Left ventricle myocardium inferior (tissue), 1 donor: ENCODE results near the gene NOL9. TPM values are rescaled to one million over a fixed set of nuclear protein-coding genes. Genes with fewer than 3 reads are reported as not detected.

Source experiments
- DNase-seq: peaks from one replicate; pipeline ENCODE4 v3.0.0-alpha.2; 2020
- H3K27ac ChIP-seq: fragments of 200-600 bp; replicated peaks from 2 replicates; pipeline ENCODE4 v1.8.0; 2021
- H3K27me3 ChIP-seq: fragments of 200-600 bp; 2 replicates; pipeline ENCODE4 v1.8.0; 2021; ENCODE audit warnings: low read depth
- H3K36me3 ChIP-seq: fragments of 200-600 bp; 2 replicates; pipeline ENCODE4 v1.8.0; 2021
- H3K4me1 ChIP-seq: fragments of 200-600 bp; 2 replicates; pipeline ENCODE4 v1.8.0; 2021
- H3K4me3 ChIP-seq: fragments of 200-600 bp; 2 replicates; pipeline ENCODE4 v1.8.0; 2021; ENCODE audit warnings: mild to moderate bottlenecking, moderate library complexity
- H3K9me3 ChIP-seq: fragments of 200-600 bp; replicated peaks from 2 replicates; pipeline ENCODE4 v1.8.0; 2021
- intact Hi-C: fragments of 100-400 bp; cut with micrococcal nuclease; formaldehyde crosslinking; loops from one replicate; pipeline ENCODE4 v1.11.0; 2022
- long read RNA-seq: library from polyadenylated mRNA; unstranded; transcript quantifications from one replicate; pipeline ENCODE4 v2.0.0, GENCODE V29; 2021
- total RNA-seq: library from RNA; stranded (reverse); fragmentation: NEBNext Ultra II Directional; extraction: Animal tissue kit (Norgen Biotek cat#: 25700); gene quantifications from one replicate; pipeline ENCODE4 v1.2.1, GENCODE V29; 2021
- TF ChIP-seq, protein P1 (sequence below): fragments of 200-600 bp; IDR thresholded peaks from 2 replicates; pipeline ENCODE4 v1.8.0; 2021; ENCODE audit warnings: antibody characterized with exemption, mild to moderate bottlenecking, borderline replicate concordance
- donor health status: DM: no; HTN: yes; CAD: no; lungs with severe emphysema.

NOL9 gene
- total RNA-seq: 13.4 TPM
- long read RNA-seq, full-length matches to known transcripts: 7 of 9 reads
- long read RNA-seq, partial matches to known transcripts: 1 of 9 reads
- long read RNA-seq, other reads (novel, unspliced or antisense): 1 of 9 reads

DNA sequence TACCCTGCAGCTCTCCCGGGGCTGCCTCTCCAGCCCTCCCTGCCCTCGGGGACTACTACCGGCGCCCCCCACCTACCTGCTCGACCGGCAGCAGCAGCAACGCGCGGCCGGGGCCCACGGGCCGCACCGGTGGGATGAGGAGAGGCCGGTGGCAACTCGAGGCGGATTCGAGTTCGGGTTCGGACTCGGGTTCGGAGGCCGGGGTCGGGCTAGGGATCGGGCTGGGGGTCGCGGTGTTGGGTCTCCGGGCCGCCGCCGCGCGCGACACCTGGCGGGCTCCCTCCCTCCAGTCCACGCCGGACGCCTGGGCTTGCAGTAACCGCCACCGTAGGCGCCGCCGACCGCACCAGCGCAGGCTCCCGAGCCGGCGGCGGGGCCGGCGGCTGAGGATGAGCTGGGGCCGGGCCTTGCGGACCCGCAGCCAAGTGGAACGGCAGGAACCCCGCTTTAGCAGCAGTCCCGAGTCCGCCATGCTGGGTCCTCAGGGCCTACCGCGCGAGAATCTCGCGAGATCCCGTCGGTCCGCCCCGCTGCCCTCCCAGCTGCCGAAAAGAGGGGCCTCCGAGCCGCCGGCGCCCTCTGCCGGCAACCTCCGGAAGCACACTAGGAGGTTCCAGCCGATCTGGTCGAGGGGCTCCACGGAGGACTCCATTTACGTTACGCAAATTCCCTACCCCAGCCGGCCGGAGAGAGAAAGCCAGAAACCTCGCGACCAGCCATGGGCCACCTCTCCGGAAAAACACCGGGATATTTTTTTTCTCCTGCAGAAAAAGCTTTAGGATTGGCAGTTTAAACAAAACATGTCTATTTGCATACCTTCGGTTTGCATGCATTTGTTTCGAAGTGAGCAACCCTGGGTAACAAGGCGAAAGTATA lies at the start of gene NOL9:
Gene NOL9, minus strand, starts transcription at position 483 of the 876 bp plus-strand sequence. Its CDS starts 11 bp downstream, at position 472.
- TF ChIP-seq, protein P1, sequence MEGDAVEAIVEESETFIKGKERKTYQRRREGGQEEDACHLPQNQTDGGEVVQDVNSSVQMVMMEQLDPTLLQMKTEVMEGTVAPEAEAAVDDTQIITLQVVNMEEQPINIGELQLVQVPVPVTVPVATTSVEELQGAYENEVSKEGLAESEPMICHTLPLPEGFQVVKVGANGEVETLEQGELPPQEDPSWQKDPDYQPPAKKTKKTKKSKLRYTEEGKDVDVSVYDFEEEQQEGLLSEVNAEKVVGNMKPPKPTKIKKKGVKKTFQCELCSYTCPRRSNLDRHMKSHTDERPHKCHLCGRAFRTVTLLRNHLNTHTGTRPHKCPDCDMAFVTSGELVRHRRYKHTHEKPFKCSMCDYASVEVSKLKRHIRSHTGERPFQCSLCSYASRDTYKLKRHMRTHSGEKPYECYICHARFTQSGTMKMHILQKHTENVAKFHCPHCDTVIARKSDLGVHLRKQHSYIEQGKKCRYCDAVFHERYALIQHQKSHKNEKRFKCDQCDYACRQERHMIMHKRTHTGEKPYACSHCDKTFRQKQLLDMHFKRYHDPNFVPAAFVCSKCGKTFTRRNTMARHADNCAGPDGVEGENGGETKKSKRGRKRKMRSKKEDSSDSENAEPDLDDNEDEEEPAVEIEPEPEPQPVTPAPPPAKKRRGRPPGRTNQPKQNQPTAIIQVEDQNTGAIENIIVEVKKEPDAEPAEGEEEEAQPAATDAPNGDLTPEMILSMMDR: peak; percentile 97
- Histone ChIP-seq H3K27me3 (no peaks in the 10 kb centered on the region), H3K36me3 (peaks cover 22% of the 10 kb centered on the region), H3K4me1 (peaks cover 29% of the 10 kb centered on the region), H3K4me3 (peak within 1 kb of the TSS; percentile 75), H3K27ac (peak within 1 kb of the TSS; percentile 82), H3K9me3 (no peaks in the 10 kb centered on the region)
- intact Hi-C loops: no loop called here
- DNase-seq: peak; percentile 96

DNA sequence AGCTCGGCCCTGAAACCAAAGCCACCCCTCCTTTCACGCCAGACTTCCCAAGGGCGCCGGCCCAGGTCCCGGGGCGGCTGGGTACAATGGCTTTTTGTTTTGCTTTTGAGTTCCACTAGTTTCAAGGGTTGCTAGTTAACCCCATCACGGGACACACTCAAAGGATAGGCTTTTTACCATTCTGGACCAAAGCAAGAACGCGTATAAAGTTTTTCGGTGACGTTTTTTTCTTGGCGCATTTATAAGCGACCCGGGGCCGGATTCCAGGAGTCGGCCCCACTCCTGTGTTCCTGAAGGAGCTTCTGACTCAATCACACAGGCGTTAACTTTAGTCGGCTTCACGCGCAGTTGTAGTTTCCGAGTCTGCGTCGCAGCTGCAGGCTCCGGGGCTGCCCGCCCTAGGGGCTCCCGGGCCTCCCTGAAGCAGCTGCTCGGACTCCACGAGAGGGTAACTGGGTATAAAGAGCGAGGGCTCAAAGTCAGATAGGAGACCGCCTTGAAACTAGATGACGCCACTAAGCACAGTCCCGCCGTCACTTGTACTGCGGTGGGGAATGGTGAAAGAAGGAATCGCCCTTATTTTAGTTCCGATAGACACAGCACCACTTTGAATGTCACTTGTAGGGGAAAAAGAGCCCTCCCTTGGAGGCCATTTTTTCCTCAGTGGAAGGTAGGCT lies 49.1 kb upstream of the NOL9 start:
- DNase-seq: peak; percentile 57
- Histone ChIP-seq H3K4me1 (peaks cover 77% of the 10 kb centered on the region), H3K9me3 (no peaks in the 10 kb centered on the region), H3K4me3 (peak overlapping the region; percentile 97), H3K36me3 (peaks cover 19% of the 10 kb centered on the region), H3K27ac (peak overlapping the region; percentile 100), H3K27me3 (no peaks in the 10 kb centered on the region)
- intact Hi-C loops: no loop called here
- TF ChIP-seq, protein P1: no peak

DNA sequence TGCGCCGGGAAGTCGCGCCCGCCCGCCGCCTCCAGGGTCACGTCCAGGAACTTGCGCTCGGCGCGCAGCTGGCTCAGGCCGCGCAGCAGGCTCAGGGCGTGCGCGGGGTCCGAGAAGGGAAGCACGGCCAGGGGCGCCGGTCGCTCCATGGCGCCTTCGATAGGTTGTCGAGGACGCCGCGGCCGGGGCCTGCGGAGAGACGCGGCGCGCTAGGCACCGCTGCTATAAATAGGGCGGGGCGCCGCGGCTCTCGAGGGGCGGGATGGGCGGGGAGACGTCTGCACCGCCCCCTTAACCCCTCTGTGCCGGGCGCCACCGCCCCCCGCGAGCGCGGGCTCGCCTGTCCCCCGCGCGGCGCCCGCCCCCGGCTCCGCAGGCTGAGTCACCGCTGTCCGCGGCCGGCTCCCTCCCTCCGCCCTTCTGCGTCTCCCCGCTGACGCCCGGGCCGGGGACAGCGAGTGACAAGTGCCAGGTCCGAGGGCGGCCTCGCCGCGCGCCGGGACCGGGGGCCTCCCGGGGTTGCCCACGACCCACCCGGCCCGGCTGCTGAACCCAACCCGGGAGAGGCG lies 48.4 kb upstream of the NOL9 start, which contains the start of gene KLHL21:
Gene KLHL21, minus strand, starts transcription at position 201 of the 569 bp plus-strand sequence. Its CDS starts 52 bp downstream, at position 149.
- peak within 1 kb of the TSS; percentile 97 for H3K4me3 ChIP-seq
- H3K9me3 ChIP-seq: no peaks in the 10 kb centered on the region
- H3K27ac ChIP-seq: peak within 1 kb of the TSS; percentile 100
- intact Hi-C loops: no loop called here
- peak; percentile 92 for DNase-seq
- H3K4me1 ChIP-seq: peaks cover 83% of the 10 kb centered on the region
- no peaks in the 10 kb centered on the region for H3K27me3 ChIP-seq
- peaks cover 25% of the 10 kb centered on the region for H3K36me3 ChIP-seq
- TF ChIP-seq, protein P1: no peak

DNA sequence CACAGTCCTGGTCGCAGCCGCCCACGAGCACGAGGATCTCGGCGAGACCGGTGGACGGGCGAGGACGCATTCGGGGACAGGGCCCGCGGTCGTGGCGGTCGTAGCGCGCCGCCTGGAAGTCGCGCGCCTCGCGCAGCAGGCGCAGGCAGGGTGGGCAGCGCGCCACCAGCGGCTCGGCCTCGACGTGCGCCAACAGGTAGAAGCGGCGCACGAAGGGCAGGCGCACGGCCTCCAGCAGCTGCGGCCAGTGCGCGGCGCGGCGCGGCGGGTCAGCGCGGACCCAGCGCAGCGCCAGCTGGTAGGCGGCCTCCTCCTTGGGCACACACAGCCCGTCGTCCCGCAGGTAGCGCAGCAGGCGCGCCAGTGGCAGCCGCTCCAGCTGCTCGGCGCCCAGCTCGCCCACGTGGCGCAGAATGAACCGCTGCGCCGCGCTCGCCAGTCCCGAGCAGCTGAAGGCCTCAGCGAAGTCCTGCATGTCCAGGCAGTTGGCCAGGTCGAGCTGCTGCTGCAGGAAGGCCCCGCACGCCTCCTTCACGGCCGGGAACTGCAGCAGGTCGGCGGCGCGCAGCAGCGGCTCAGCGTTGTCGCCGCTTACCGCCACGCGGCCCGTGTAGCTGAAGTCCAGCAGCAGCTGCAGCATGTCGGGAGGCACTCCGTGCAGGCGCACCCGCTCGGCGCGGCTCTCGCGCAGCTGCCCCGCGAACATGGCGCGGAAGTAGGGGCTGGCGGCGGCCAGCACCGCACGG lies 47.8 kb upstream of the NOL9 start:
- TF ChIP-seq, protein P1: no peak
- intact Hi-C loops: no loop called here
- Histone ChIP-seq H3K36me3 (peaks cover 32% of the 10 kb centered on the region), H3K27ac (peak overlapping the region; percentile 100), H3K27me3 (no peaks in the 10 kb centered on the region), H3K4me3 (peak overlapping the region; percentile 97), H3K4me1 (peaks cover 90% of the 10 kb centered on the region), H3K9me3 (no peaks in the 10 kb centered on the region)
- DNase-seq: peak; percentile 51
